GM18868 (cell line): Measurements from ENCODE around the gene SCYL1.

Experiments used
- ATAC-seq: cut with Tn5 transposase; IDR thresholded peaks from one replicate; pipeline ENCODE4 v1.9.1; 2021; ENCODE audit warnings: mild to moderate bottlenecking, moderate library complexity; ENCODE audit not compliant: unreplicated experiment

Gene SCYL1

GRCh38 chr11:65551572-65552387, 26.9 kb downstream of the SCYL1 start:
- no peak for ATAC-seq

- no peak for ATAC-seq
Measured at GRCh38 chr11:65552388-65552951, 27.6 kb downstream of the SCYL1 start.

- ATAC-seq, result no peak
Measured at GRCh38 chr11:65553301-65554001, 28.6 kb downstream of the SCYL1 start.

GRCh38 chr11:65554057-65554818, 29.4 kb downstream of the SCYL1 start:
- no peak for ATAC-seq

GRCh38 chr11:65554842-65555430, 30.1 kb downstream of the SCYL1 start:
- ATAC-seq, result no peak

GRCh38 chr11:65555693-65556231, 30.9 kb downstream of the SCYL1 start:
- ATAC-seq, result no peak

GRCh38 chr11:65556470-65557279, 31.8 kb downstream of the SCYL1 start:
- ATAC-seq, result no peak

GRCh38 chr11:65557280-65558001, 32.6 kb downstream of the SCYL1 start:
- no peak for ATAC-seq

GRCh38 chr11:65558002-65558929, 33.4 kb downstream of the SCYL1 start, which contains the start of gene LTBP3:
LTBP3 (minus strand) TSS chr11:65558359; CDS start chr11:65557959, 400 bp downstream.
- ATAC-seq, result no peak

GRCh38 chr11:65558930-65559509, 34.1 kb downstream of the SCYL1 start:
- no peak for ATAC-seq

GRCh38 chr11:65559535-65559934, 34.7 kb downstream of the SCYL1 start:
- ATAC-seq, result no peak

GRCh38 chr11:65559951-65560537, 35.2 kb downstream of the SCYL1 start:
- ATAC-seq, result no peak

- no peak for ATAC-seq
Measured at GRCh38 chr11:65560555-65561418, 35.9 kb downstream of the SCYL1 start.

- no peak for ATAC-seq
Measured at GRCh38 chr11:65562020-65562419, 37.1 kb downstream of the SCYL1 start.

- ATAC-seq, result no peak
Measured at GRCh38 chr11:65562788-65563187, 37.9 kb downstream of the SCYL1 start.

- no peak for ATAC-seq
Measured at GRCh38 chr11:65563601-65564000, 38.7 kb downstream of the SCYL1 start.
